Measurements from ENCODE around the gene CRY1.
A peak's percentile ranks its signal among the peaks of the same experiment; 100 is the strongest.

Gene CRY1

GRCh38 chr12:106984588-106985137, 108.7 kb downstream of the CRY1 start:
- Histone ChIP-seq H3K4ac (ENCODE audit: low read length) (no peak overlapping the region), H3K4me3 (ENCODE audit: low read length in 2 of 2) (no peak overlapping the region), H3K23ac (ENCODE audit: low read depth, low read length, poor library complexity) (no peak overlapping the region), H3K18ac (ENCODE audit: low read length) (no peak overlapping the region), H3K27me3 (ENCODE audit: control insufficient read depth in 3 of 3, insufficient read depth in 3 of 3, low read depth in 1 of 3, low read length in 3 of 3) (no peaks in the 10 kb centered on the region), H2AFZ (ENCODE audit: low read length) (no peak overlapping the region), H3K9ac (ENCODE audit: low read depth, low read length, poor library complexity) (no peak overlapping the region), H3K79me1 (ENCODE audit: low read depth, low read length) (no peaks in the 10 kb centered on the region), H4K8ac (ENCODE audit: low read depth, low read length) (no peak overlapping the region), H3K4me2 (ENCODE audit: insufficient read depth, low read length, poor library complexity, severe bottlenecking) (no peak overlapping the region), H2AK5ac (ENCODE audit: low read depth, low read length) (no peak overlapping the region), H3K4me1 (ENCODE audit: control insufficient read depth in 2 of 2, insufficient read depth in 1 of 2, low read depth in 1 of 2, low read length in 2 of 2) (peaks cover 4 to 7% of the 10 kb centered on the region in 2 donors), H3K14ac (ENCODE audit: low read length) (no peak overlapping the region), H2BK5ac (ENCODE audit: low read length) (no peak overlapping the region), H2BK15ac (ENCODE audit: low read length) (no peak overlapping the region), H3K36me3 (replicated peaks in 1 of 2; ENCODE audit: control insufficient read depth in 2 of 2, insufficient read depth in 2 of 2, low read length in 2 of 2) (peaks cover 6 to 40% of the 10 kb centered on the region in 2 donors), H3K9me3 (replicated peaks in 1 of 2; ENCODE audit: control insufficient read depth in 2 of 2, insufficient read depth in 1 of 2, low read depth in 1 of 2, low read length in 2 of 2) (peaks cover 0 to 2% of the 10 kb centered on the region in 2 donors), H2BK120ac (ENCODE audit: low read depth, low read length) (no peak overlapping the region), H2BK12ac (ENCODE audit: low read length) (no peak overlapping the region), H3K27ac (replicated peaks; ENCODE audit: low read length) (no peak overlapping the region), H4K91ac (ENCODE audit: low read depth, low read length, poor library complexity) (no peak overlapping the region)
- no peak for DNase-seq (ENCODE audit: low spot score)
- no CpG with 5 or more reads among the region's 6 CpGs for WGBS, 2 donors (ENCODE audit: extremely low coverage in 2 of 2, insufficient read length in 2 of 2, insufficient replicate concordance in 1 of 2)

GRCh38 chr12:106982229-106982628, 111.1 kb downstream of the CRY1 start:
- Histone ChIP-seq H3K79me1 (ENCODE audit: low read depth, low read length) (no peaks in the 10 kb centered on the region), H3K27ac (replicated peaks; ENCODE audit: low read length) (no peak overlapping the region), H2BK120ac (ENCODE audit: low read depth, low read length) (no peak overlapping the region), H2BK12ac (ENCODE audit: low read length) (no peak overlapping the region), H4K91ac (ENCODE audit: low read depth, low read length, poor library complexity) (no peak overlapping the region), H3K4me2 (ENCODE audit: insufficient read depth, low read length, poor library complexity, severe bottlenecking) (no peak overlapping the region), H3K14ac (ENCODE audit: low read length) (no peak overlapping the region), H3K23ac (ENCODE audit: low read depth, low read length, poor library complexity) (no peak overlapping the region), H3K4me3 (ENCODE audit: low read length in 2 of 2) (no peak overlapping the region), H3K18ac (ENCODE audit: low read length) (no peak overlapping the region), H3K4me1 (ENCODE audit: control insufficient read depth in 2 of 2, insufficient read depth in 1 of 2, low read depth in 1 of 2, low read length in 2 of 2) (peaks cover 4 to 7% of the 10 kb centered on the region in 2 donors), H2BK15ac (ENCODE audit: low read length) (no peak overlapping the region), H2AK5ac (ENCODE audit: low read depth, low read length) (no peak overlapping the region), H3K27me3 (ENCODE audit: control insufficient read depth in 3 of 3, insufficient read depth in 3 of 3, low read depth in 1 of 3, low read length in 3 of 3) (no peaks in the 10 kb centered on the region), H2AFZ (ENCODE audit: low read length) (no peak overlapping the region), H3K4ac (ENCODE audit: low read length) (no peak overlapping the region), H3K9ac (ENCODE audit: low read depth, low read length, poor library complexity) (no peak overlapping the region), H2BK5ac (ENCODE audit: low read length) (no peak overlapping the region), H4K8ac (ENCODE audit: low read depth, low read length) (no peak overlapping the region), H3K36me3 (replicated peaks in 1 of 2; ENCODE audit: control insufficient read depth in 2 of 2, insufficient read depth in 2 of 2, low read length in 2 of 2) (peaks cover 6 to 59% of the 10 kb centered on the region in 2 donors), H3K9me3 (replicated peaks in 1 of 2; ENCODE audit: control insufficient read depth in 2 of 2, insufficient read depth in 1 of 2, low read depth in 1 of 2, low read length in 2 of 2) (peaks cover 0 to 2% of the 10 kb centered on the region in 2 donors)
- WGBS, 2 donors (ENCODE audit: extremely low coverage in 2 of 2, insufficient read length in 2 of 2, insufficient replicate concordance in 1 of 2), result no CpG with 5 or more reads among the region's 1 CpG
- DNase-seq (ENCODE audit: low spot score), result no peak

GRCh38 chr12:106981788-106982187, 111.6 kb downstream of the CRY1 start:
- no peak overlapping the region for H2BK12ac ChIP-seq (ENCODE audit: low read length)
- no peak overlapping the region for H3K4me3 ChIP-seq (ENCODE audit: low read length in 2 of 2)
- H3K36me3 ChIP-seq (replicated peaks in 1 of 2; ENCODE audit: control insufficient read depth in 2 of 2, insufficient read depth in 2 of 2, low read length in 2 of 2), result peaks cover 6 to 64% of the 10 kb centered on the region in 2 donors
- H2BK15ac ChIP-seq (ENCODE audit: low read length), result no peak overlapping the region
- H3K18ac ChIP-seq (ENCODE audit: low read length), result no peak overlapping the region
- no peak overlapping the region for H3K27ac ChIP-seq (replicated peaks; ENCODE audit: low read length)
- H4K91ac ChIP-seq (ENCODE audit: low read depth, low read length, poor library complexity), result no peak overlapping the region
- no peaks in the 10 kb centered on the region for H3K79me1 ChIP-seq (ENCODE audit: low read depth, low read length)
- no peak overlapping the region for H2BK120ac ChIP-seq (ENCODE audit: low read depth, low read length)
- WGBS, 2 donors (ENCODE audit: extremely low coverage in 2 of 2, insufficient read length in 2 of 2, insufficient replicate concordance in 1 of 2), result no CpG with 5 or more reads among the region's 3 CpGs
- no peaks in the 10 kb centered on the region for H3K27me3 ChIP-seq (ENCODE audit: control insufficient read depth in 3 of 3, insufficient read depth in 3 of 3, low read depth in 1 of 3, low read length in 3 of 3)
- H3K4ac ChIP-seq (ENCODE audit: low read length), result no peak overlapping the region
- no peak overlapping the region for H2BK5ac ChIP-seq (ENCODE audit: low read length)
- no peak overlapping the region for H2AFZ ChIP-seq (ENCODE audit: low read length)
- H4K8ac ChIP-seq (ENCODE audit: low read depth, low read length), result no peak overlapping the region
- H3K23ac ChIP-seq (ENCODE audit: low read depth, low read length, poor library complexity), result no peak overlapping the region
- H3K4me1 ChIP-seq (ENCODE audit: control insufficient read depth in 2 of 2, insufficient read depth in 1 of 2, low read depth in 1 of 2, low read length in 2 of 2), result peaks cover 4 to 7% of the 10 kb centered on the region in 2 donors
- no peak overlapping the region for H3K14ac ChIP-seq (ENCODE audit: low read length)
- no peak overlapping the region for H3K4me2 ChIP-seq (ENCODE audit: insufficient read depth, low read length, poor library complexity, severe bottlenecking)
- peaks cover 0 to 2% of the 10 kb centered on the region in 2 donors for H3K9me3 ChIP-seq (replicated peaks in 1 of 2; ENCODE audit: control insufficient read depth in 2 of 2, insufficient read depth in 1 of 2, low read depth in 1 of 2, low read length in 2 of 2)
- no peak overlapping the region for H2AK5ac ChIP-seq (ENCODE audit: low read depth, low read length)
- H3K9ac ChIP-seq (ENCODE audit: low read depth, low read length, poor library complexity), result no peak overlapping the region
- DNase-seq (ENCODE audit: low spot score), result no peak

GRCh38 chr12:106980944-106981343, 112.4 kb downstream of the CRY1 start:
- Histone ChIP-seq H3K9me3 (replicated peaks in 1 of 2; ENCODE audit: control insufficient read depth in 2 of 2, insufficient read depth in 1 of 2, low read depth in 1 of 2, low read length in 2 of 2) (peaks cover 0 to 2% of the 10 kb centered on the region in 2 donors), H2AFZ (ENCODE audit: low read length) (no peak overlapping the region), H3K9ac (ENCODE audit: low read depth, low read length, poor library complexity) (no peak overlapping the region), H2BK5ac (ENCODE audit: low read length) (no peak overlapping the region), H2BK15ac (ENCODE audit: low read length) (no peak overlapping the region), H3K23ac (ENCODE audit: low read depth, low read length, poor library complexity) (no peak overlapping the region), H3K27me3 (ENCODE audit: control insufficient read depth in 3 of 3, insufficient read depth in 3 of 3, low read depth in 1 of 3, low read length in 3 of 3) (no peaks in the 10 kb centered on the region), H2BK12ac (ENCODE audit: low read length) (no peak overlapping the region), H2BK120ac (ENCODE audit: low read depth, low read length) (no peak overlapping the region), H3K27ac (replicated peaks; ENCODE audit: low read length) (no peak overlapping the region), H3K4ac (ENCODE audit: low read length) (no peak overlapping the region), H3K14ac (ENCODE audit: low read length) (no peak overlapping the region), H3K4me3 (ENCODE audit: low read length in 2 of 2) (no peak overlapping the region), H3K18ac (ENCODE audit: low read length) (no peak overlapping the region), H2AK5ac (ENCODE audit: low read depth, low read length) (no peak overlapping the region), H3K79me1 (ENCODE audit: low read depth, low read length) (no peaks in the 10 kb centered on the region), H3K4me2 (ENCODE audit: insufficient read depth, low read length, poor library complexity, severe bottlenecking) (no peak overlapping the region), H4K8ac (ENCODE audit: low read depth, low read length) (peak overlapping the region; percentile 54), H3K4me1 (ENCODE audit: control insufficient read depth in 2 of 2, insufficient read depth in 1 of 2, low read depth in 1 of 2, low read length in 2 of 2) (peaks cover 2 to 5% of the 10 kb centered on the region in 2 donors), H4K91ac (ENCODE audit: low read depth, low read length, poor library complexity) (no peak overlapping the region), H3K36me3 (replicated peaks in 1 of 2; ENCODE audit: control insufficient read depth in 2 of 2, insufficient read depth in 2 of 2, low read length in 2 of 2) (peaks cover 7 to 72% of the 10 kb centered on the region in 2 donors)
- WGBS, 2 donors (ENCODE audit: extremely low coverage in 2 of 2, insufficient read length in 2 of 2, insufficient replicate concordance in 1 of 2), result no CpG with 5 or more reads among the region's 7 CpGs
- no peak for DNase-seq (ENCODE audit: low spot score)

All from neuronal stem cell (in vitro differentiated cells).